ENCODE results near the gene ELAVL1. TPM values are rescaled to one million over a fixed set of nuclear protein-coding genes. Genes with fewer than 3 reads are reported as not detected.

ELAVL1 gene
- polyA plus RNA-seq, 1 donor from 2014 or later = 19.1 TPM

GRCh38 chr19:7993560-7993959 is 11.9 kb downstream of the ELAVL1 start:
- no peak overlapping the region for H3K9ac ChIP-seq (ENCODE audit: low read length)
- H3K9me3 ChIP-seq (ENCODE audit: low read length) = no peaks in the 10 kb centered on the region
- no peak for TF ChIP-seq SMC3 (conservative IDR thresholded peaks at IDR 0.05; ENCODE audit: poor library complexity)
- TF ChIP-seq TAF1 (IDR thresholded peaks at IDR 0.05; ENCODE audit: low read depth) = no peak
- no peak for TF ChIP-seq REST (IDR thresholded peaks at IDR 0.05; ENCODE audit: borderline replicate concordance)
- no peak for TF ChIP-seq POLR2AphosphoS5 (IDR thresholded peaks at IDR 0.05)
- no peak for TF ChIP-seq EZH2 (IDR thresholded peaks at IDR 0.05; ENCODE audit: borderline replicate concordance, insufficient read depth, low read length, poor library complexity, severe bottlenecking)
- TF ChIP-seq RAD21 (conservative IDR thresholded peaks at IDR 0.05) = no peak
- no peak for TF ChIP-seq EP300 (conservative IDR thresholded peaks at IDR 0.05; ENCODE audit: poor library complexity, severe bottlenecking)
- TF ChIP-seq MXI1 (conservative IDR thresholded peaks at IDR 0.05; ENCODE audit: poor library complexity, severe bottlenecking) = no peak
- TF ChIP-seq CTCF (IDR thresholded peaks at IDR 0.05; ENCODE audit: poor library complexity, severe bottlenecking) = no peak
- no peaks in the 10 kb centered on the region for H3F3A ChIP-seq (ENCODE audit: insufficient read depth, low read length, poor library complexity, severe bottlenecking)
- H3K27me3 ChIP-seq (ENCODE audit: insufficient read depth, low read depth, low read length) = no peaks in the 10 kb centered on the region
- H3K79me2 ChIP-seq (replicated peaks; ENCODE audit: insufficient read depth, low read length) = peaks cover 56% of the 10 kb centered on the region
- no peak overlapping the region for H3K4me2 ChIP-seq (ENCODE audit: low read length)
- H4K20me1 ChIP-seq (ENCODE audit: insufficient read depth) = peaks cover 4% of the 10 kb centered on the region
- no peak overlapping the region for H3K4me3 ChIP-seq (ENCODE audit: low read length)
- H3K9me2 ChIP-seq (ENCODE audit: insufficient read depth, low read length) = no peaks in the 10 kb centered on the region
- H3K27ac ChIP-seq (ENCODE audit: low read length) = no peak overlapping the region
- H2AFZ ChIP-seq (ENCODE audit: low read depth, low read length) = no peak overlapping the region
- no peaks in the 10 kb centered on the region for H3K36me3 ChIP-seq (ENCODE audit: insufficient read depth, low read length)

- TF ChIP-seq CTCF (IDR thresholded peaks at IDR 0.05; ENCODE audit: poor library complexity, severe bottlenecking) = no peak
- TF ChIP-seq SMC3 (conservative IDR thresholded peaks at IDR 0.05; ENCODE audit: poor library complexity) = no peak
- no peak for TF ChIP-seq TAF1 (IDR thresholded peaks at IDR 0.05; ENCODE audit: low read depth)
- no peak for TF ChIP-seq RAD21 (conservative IDR thresholded peaks at IDR 0.05)
- no peak for TF ChIP-seq POLR2AphosphoS5 (IDR thresholded peaks at IDR 0.05)
- TF ChIP-seq EZH2 (IDR thresholded peaks at IDR 0.05; ENCODE audit: borderline replicate concordance, insufficient read depth, low read length, poor library complexity, severe bottlenecking) = no peak
- no peak for TF ChIP-seq REST (IDR thresholded peaks at IDR 0.05; ENCODE audit: borderline replicate concordance)
- no peak for TF ChIP-seq MXI1 (conservative IDR thresholded peaks at IDR 0.05; ENCODE audit: poor library complexity, severe bottlenecking)
These were observed 12.9 kb downstream of the ELAVL1 start for GRCh38 chr19:7992575-7992974.

More at GRCh38 chr19:7992575-7992974, 12.9 kb downstream of the ELAVL1 start:
- H3K4me2 ChIP-seq (ENCODE audit: low read length) = no peak overlapping the region
- no peaks in the 10 kb centered on the region for H3F3A ChIP-seq (ENCODE audit: insufficient read depth, low read length, poor library complexity, severe bottlenecking)
- H3K36me3 ChIP-seq (ENCODE audit: insufficient read depth, low read length) = no peaks in the 10 kb centered on the region
- H3K9me2 ChIP-seq (ENCODE audit: insufficient read depth, low read length) = no peaks in the 10 kb centered on the region
- H2AFZ ChIP-seq (ENCODE audit: low read depth, low read length) = no peak overlapping the region
- no peaks in the 10 kb centered on the region for H4K20me1 ChIP-seq (ENCODE audit: insufficient read depth)
- no peaks in the 10 kb centered on the region for H3K27me3 ChIP-seq (ENCODE audit: insufficient read depth, low read depth, low read length)
- no peak overlapping the region for H3K4me3 ChIP-seq (ENCODE audit: low read length)
- no peak overlapping the region for H3K9ac ChIP-seq (ENCODE audit: low read length)
- H3K27ac ChIP-seq (ENCODE audit: low read length) = no peak overlapping the region
- peaks cover 51% of the 10 kb centered on the region for H3K79me2 ChIP-seq (replicated peaks; ENCODE audit: insufficient read depth, low read length)
- H3K9me3 ChIP-seq (ENCODE audit: low read length) = no peaks in the 10 kb centered on the region

Data from neural cell (in vitro differentiated cells).